Measurements from ENCODE around the gene GUCY1A2.
"Not testable (repeated sequence)": the region's sequence is repeated elsewhere in the genome, so short reads cannot be mapped to it uniquely, and the experiment has no call there.

GUCY1A2 gene

GRCh38 chr11:106848526-106848925, 169.8 kb downstream of the GUCY1A2 start:
- FAIRE-seq (no peak), DNase-seq (ENCODE audit: insufficient read length, low spot score) (no peak)

DNA sequence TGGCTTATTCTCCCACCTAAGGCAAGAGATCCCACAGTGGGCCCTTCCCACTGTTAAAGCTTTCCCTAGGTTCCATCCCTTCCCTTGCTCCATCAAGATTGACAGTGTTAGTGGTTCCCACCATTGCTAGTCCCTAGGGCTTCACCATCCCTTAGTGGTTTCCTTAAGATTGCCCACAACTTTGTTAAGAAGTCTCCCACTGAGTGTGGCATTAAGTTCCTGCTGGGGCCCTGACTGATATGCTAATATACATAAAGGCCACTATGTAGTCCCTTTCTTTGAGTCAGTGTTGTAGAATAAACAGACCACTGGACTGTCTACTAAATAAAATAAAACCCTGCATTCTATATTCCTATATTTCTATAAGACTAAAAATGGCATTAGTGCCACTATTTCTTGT, 176.1 kb downstream of the GUCY1A2 start:
- FAIRE-seq (no peak), DNase-seq (ENCODE audit: insufficient read length, low spot score) (no peak)

- no peak for FAIRE-seq
- no peak for DNase-seq (ENCODE audit: insufficient read length, low spot score)
Measured at GRCh38 chr11:106840947-106841346, 177.3 kb downstream of the GUCY1A2 start.

DNA sequence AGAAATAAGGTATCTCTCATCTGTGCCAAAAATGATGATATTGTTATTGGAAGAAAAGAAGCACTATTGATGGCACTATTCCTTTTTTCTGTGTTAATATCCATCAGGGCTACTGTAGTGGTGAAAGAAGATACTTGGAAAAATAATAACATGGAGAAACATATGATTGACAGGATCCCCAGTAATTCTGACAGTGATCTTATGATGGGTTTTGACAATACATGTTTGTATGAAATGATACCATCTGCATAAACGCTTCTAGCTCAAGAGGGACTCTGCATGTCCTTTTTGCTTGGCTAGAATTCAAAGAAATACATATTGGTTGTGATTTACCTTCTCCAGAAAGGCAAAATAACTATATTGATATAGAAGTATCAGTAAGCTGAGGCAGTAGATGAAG, 178.1 kb downstream of the GUCY1A2 start:
- FAIRE-seq (no peak), DNase-seq (ENCODE audit: insufficient read length, low spot score) (no peak)

GRCh38 chr11:106834567-106834966, 183.7 kb downstream of the GUCY1A2 start:
- DNase-seq (ENCODE audit: insufficient read length, low spot score) (no peak), FAIRE-seq (no peak)

- no peak for FAIRE-seq
- DNase-seq (ENCODE audit: insufficient read length, low spot score): no peak
Measured at GRCh38 chr11:106828976-106829375, 189.3 kb downstream of the GUCY1A2 start.

- DNase-seq (ENCODE audit: insufficient read length, low spot score): no peak
- no peak for FAIRE-seq
Measured at GRCh38 chr11:106828576-106828975, 189.7 kb downstream of the GUCY1A2 start.

DNA sequence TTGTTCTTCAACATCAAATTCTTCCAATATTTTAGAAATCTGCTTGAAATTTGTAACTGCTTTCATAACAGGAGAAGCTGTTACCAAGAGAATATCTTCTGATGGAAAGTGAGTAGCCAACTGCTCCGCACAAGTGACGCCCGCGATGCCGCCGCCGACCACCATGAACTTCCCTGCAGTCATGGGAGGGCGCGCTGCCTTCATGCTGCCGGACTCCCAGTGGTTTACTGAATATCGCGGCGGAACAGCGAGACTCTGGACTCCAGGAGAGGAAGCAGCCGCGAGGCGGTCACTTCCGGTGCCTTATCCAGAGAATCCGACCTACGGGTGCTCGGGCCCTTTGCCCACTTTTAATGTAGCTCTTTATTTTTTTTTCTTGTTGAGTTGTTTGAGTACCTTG, 190.6 kb downstream of the GUCY1A2 start:
- FAIRE-seq: no peak

GRCh38 chr11:106826558-106826957, 191.7 kb downstream of the GUCY1A2 start:
- not testable (repeated sequence) for DNase-seq (ENCODE audit: insufficient read length, low spot score)
- peak; percentile 64 for FAIRE-seq

More for the DNA sequence above, 190.6 kb downstream of the GUCY1A2 start:
- DNase-seq (ENCODE audit: insufficient read length, low spot score): no peak

GRCh38 chr11:106821826-106822225, 196.4 kb downstream of the GUCY1A2 start:
- FAIRE-seq: no peak

DNA sequence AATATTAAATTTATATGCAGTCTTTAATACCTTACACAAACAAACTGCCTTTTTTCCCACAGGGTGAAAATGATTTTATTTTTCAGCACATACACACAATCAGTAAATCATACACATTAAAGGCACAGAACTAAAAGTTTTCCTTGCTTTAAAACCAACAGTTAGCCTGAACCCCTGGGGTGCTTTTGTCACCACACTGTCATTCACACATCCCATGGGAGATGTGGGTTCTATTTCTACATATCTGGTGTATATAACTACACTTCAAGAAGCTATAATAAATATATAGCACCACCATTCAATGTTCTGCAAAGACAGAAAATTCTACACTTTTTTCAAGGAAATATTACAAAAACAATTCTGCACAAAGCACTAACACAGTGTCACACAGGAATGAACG, 197.0 kb downstream of the GUCY1A2 start:
- FAIRE-seq: no peak
- DNase-seq (ENCODE audit: insufficient read length, low spot score): no peak

More at GRCh38 chr11:106821826-106822225, 196.4 kb downstream of the GUCY1A2 start:
- no peak for DNase-seq (ENCODE audit: insufficient read length, low spot score)

- FAIRE-seq (no peak), DNase-seq (ENCODE audit: insufficient read length, low spot score) (no peak)
Measured at GRCh38 chr11:106818443-106818842, 199.8 kb downstream of the GUCY1A2 start.

DNA sequence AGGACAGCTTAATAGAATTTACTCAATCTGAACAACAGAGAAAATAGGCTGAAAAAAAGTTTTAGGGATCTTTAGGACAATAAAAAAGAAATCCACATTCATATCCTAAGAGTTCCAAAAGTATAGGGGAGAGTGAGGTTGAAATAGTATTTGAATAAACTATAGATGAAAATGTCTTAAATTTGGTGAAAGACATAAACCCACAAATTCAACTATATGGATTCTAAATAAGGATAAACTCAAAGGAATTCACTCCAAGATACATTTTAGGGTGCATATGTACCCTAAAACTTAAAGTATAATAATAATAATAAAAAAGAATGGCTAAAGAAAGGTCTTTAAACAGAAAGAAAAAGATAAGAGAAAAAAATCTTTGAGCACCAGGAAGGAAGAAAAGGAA, 203.1 kb downstream of the GUCY1A2 start:
- FAIRE-seq: no peak

DNA sequence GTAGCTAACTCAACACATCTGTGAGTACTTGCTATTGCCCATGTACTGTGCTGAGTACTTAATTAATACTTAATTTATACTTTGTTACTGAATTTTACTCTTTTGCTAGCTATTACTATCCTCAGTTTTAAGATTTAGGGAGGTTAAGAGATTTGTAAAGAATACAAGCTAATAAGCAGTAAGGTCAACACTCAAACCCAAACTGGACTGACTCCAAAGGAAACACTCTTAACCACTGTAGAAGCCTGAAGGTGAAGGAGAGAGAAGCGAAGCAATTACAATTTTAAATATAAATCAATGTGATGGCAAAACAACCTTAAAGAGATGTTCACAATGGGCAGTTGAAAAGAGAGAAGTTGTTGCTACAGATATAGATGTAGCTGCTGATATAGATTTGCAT, 204.5 kb downstream of the GUCY1A2 start:
- FAIRE-seq: no peak
- DNase-seq (ENCODE audit: insufficient read length, low spot score): no peak

More for the DNA sequence above, 203.1 kb downstream of the GUCY1A2 start:
- no peak for DNase-seq (ENCODE audit: insufficient read length, low spot score)

GRCh38 chr11:106794058-106794457, 224.2 kb downstream of the GUCY1A2 start:
- FAIRE-seq (no peak), DNase-seq (ENCODE audit: insufficient read length, low spot score) (no peak)

- FAIRE-seq: no peak
- no peak for DNase-seq (ENCODE audit: insufficient read length, low spot score)
Measured at GRCh38 chr11:106789406-106789805, 228.9 kb downstream of the GUCY1A2 start.

DNA sequence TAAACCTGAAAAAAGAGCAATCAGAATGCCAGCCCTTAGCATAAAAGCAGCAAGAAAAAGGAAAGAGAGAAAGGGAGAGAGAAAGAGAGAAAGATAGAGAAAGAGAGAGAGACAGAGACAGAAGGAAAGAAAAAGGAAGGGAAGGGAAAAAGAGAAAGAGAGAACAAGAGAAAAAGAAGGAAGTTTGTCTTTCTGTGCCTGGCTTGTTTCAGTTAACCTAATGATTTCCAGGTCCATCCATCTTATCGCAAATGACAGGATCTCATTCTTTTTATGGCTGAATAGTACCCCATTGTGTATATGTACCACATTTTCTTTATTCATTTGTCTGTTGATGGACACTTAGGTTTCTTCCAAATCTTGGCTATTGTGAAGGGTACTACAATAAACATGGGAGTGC, 230.8 kb downstream of the GUCY1A2 start:
- no peak for FAIRE-seq
- no peak for DNase-seq (ENCODE audit: insufficient read length, low spot score)

DNA sequence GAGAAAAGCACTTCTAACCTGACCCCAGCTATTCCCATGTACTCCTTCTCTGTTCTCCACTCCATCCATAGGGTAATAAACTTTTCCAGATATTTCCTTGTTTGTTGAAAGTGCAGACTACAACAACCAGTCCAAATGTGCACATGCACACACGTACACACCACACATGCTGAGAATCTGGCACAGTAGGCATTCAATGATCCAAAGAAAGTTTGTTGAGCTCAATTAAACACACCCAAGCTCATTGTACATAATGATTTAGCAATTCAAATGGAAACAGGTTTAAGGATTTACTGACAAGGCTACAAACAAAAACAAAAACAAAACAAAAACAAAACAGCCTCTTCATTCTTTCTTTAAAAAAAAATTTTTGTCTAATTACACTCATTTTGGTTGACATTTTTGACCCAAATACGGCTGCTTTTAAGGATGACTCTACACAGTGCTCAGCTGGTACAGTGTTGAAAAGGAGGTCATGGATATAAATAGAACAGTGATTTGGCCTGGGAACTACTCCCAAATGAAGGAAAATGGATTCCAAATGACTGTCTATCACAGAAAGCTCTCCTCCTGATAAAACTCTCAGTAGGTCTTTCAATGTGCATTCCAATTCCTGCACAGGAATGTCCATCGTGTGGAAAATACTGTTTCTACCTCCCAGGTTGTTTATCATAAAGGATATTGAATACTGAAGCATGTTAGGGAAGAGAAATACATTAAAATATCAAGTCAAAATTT, 232.2 kb downstream of the GUCY1A2 start:
- FAIRE-seq (no peak), DNase-seq (ENCODE audit: insufficient read length, low spot score) (no peak)

GRCh38 chr11:106777302-106777701, 241.0 kb downstream of the GUCY1A2 start:
- FAIRE-seq; DNase-seq (ENCODE audit: insufficient read length, low spot score): not testable (repeated sequence)

- FAIRE-seq: no peak
- DNase-seq (ENCODE audit: insufficient read length, low spot score): no peak
Measured at GRCh38 chr11:106770489-106771085, 247.7 kb downstream of the GUCY1A2 start.

GRCh38 chr11:106765469-106766258, 252.6 kb downstream of the GUCY1A2 start:
- DNase-seq (ENCODE audit: insufficient read length, low spot score) (no peak), FAIRE-seq (no peak)

DNA sequence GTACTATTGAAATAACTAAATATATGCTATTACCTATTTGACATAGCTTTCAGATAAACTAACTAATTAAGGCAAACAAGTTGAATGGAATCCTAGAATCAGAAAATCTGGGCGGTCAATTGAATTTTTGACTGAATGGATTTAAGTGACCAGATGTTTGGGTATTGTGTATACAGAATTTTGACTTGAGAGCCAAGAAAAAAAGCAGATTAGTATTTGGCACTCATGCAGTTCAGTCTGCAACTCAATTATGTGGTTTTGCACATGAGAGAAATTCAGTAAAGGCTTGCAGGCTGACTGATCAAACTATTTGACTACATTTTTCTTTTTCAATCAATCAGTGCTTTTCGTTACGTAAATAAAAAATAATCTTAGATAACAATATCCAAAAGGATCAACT, 254.8 kb downstream of the GUCY1A2 start:
- DNase-seq (ENCODE audit: insufficient read length, low spot score): no peak
- no peak for FAIRE-seq

Data from HTR-8/SVneo (cell line).